NT2/D1 (cell line): ENCODE measurements around the gene PLEKHJ1.
"Not testable (repeated sequence)": the region's sequence is repeated elsewhere in the genome, so short reads cannot be mapped to it uniquely, and the experiment has no call there.

ENCODE experiments used
- DNase-seq: peaks from one replicate; pipeline ENCODE4 v3.0.0-alpha.2; 2011; ENCODE audit warnings: low read depth, low spot score
- H3K27me3 ChIP-seq: 2 replicates; pipeline ENCODE4 v1.6.0; 2011; ENCODE audit warnings: mild to moderate bottlenecking; ENCODE audit not compliant: insufficient read length, insufficient read depth
- H3K36me3 ChIP-seq: 2 replicates; pipeline ENCODE4 v1.6.1; 2011; ENCODE audit warnings: mild to moderate bottlenecking, low read length, mixed read lengths; ENCODE audit not compliant: insufficient read depth, insufficient read length
- H3K4me1 ChIP-seq: 2 replicates; pipeline ENCODE4 v1.5.1; 2011; ENCODE audit not compliant: insufficient read depth, insufficient read length
- H3K4me3 ChIP-seq: 2 replicates; pipeline ENCODE4 v1.5.1; 2011; ENCODE audit warnings: low read depth; ENCODE audit not compliant: insufficient read length
- H3K9ac ChIP-seq: 2 replicates; pipeline ENCODE4 v1.6.0; 2011; ENCODE audit warnings: low read depth; ENCODE audit not compliant: insufficient read length
- H3K9me3 ChIP-seq: 2 replicates; pipeline ENCODE4 v1.5.1; 2011; ENCODE audit warnings: mild to moderate bottlenecking, low read length; ENCODE audit not compliant: insufficient read depth
- SUZ12 ChIP-seq: IDR thresholded peaks from 2 replicates; pipeline ENCODE4 v1.6.1; 2011; ENCODE audit not compliant: insufficient read length, insufficient read depth; ENCODE audit errors: extremely low read depth
- YY1 ChIP-seq: IDR thresholded peaks from 2 replicates; pipeline ENCODE4 v1.6.1; 2011; ENCODE audit not compliant: insufficient read length, insufficient read depth
- ZNF274 ChIP-seq: IDR thresholded peaks from 2 replicates; pipeline ENCODE4 v1.6.1; 2011; ENCODE audit warnings: mild to moderate bottlenecking, low read depth, low read length

PLEKHJ1 gene

GRCh38 chr19:2201473-2202148 lies 34.5 kb downstream of the PLEKHJ1 start:
- Histone ChIP-seq H3K4me1 (peaks cover 19% of the 10 kb centered on the region), H3K9me3 (peaks cover 8% of the 10 kb centered on the region; the same call in 1 of the 2 replicates), H3K4me3 (no peak overlapping the region), H3K36me3 (peaks cover 72% of the 10 kb centered on the region), H3K9ac (no peak overlapping the region), H3K27me3 (no peaks in the 10 kb centered on the region)
- TF ChIP-seq SUZ12, result no peak
- TF ChIP-seq YY1, result no peak
- no peak for TF ChIP-seq ZNF274
- no peak for DNase-seq

GRCh38 chr19:2200624-2201294 lies 35.4 kb downstream of the PLEKHJ1 start:
- H3K27me3 ChIP-seq, DNase-seq, H3K9me3 ChIP-seq, H3K9ac ChIP-seq, H3K4me3 ChIP-seq: not testable (repeated sequence)
- Histone ChIP-seq H3K36me3 (peaks cover 77% of the 10 kb centered on the region), H3K4me1 (peaks cover 22% of the 10 kb centered on the region)

DNA sequence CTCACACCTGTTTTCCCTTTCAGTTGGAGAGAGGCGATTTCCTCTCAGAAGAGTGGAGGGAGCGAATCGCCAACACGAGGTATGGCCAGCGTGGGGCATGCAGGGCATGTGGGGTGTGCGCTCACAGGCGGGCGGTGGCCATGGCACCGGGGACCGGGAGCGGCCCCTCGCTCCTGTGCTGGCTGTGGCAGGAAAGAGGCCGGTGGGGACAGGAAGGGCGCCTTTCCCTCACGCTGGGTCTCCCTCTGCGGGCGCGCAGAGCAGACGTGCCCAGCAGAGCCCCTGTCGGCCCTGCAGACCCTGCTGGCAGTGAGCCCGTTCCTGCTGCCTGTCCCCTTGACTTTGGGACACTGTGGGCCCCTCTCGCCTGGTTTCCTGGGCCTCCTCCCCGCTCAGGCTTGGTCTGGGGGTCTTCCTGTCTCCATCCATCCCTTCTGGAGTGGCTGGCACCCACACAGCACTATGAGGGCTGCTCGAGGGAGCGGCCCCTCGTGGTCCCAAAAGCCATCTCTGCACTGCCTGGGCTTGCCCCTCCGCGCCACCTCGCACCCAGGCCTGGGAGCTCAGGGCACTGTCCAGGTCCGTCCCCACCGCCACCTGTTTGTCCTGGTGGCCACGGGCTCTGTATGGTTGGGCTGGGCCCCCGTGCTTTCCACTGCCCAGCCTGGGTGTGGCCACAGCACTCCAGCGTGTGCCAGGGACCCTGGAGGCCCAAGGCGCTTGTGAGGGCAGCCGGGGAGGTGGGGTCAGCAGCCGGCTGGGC lies 36.1 kb downstream of the PLEKHJ1 start:
- Histone ChIP-seq H3K4me3 (no peak overlapping the region), H3K36me3 (peaks cover 84% of the 10 kb centered on the region), H3K4me1 (peaks cover 25% of the 10 kb centered on the region), H3K27me3 (no peaks in the 10 kb centered on the region), H3K9ac (no peak overlapping the region), H3K9me3 (peaks cover 8% of the 10 kb centered on the region; the same call in 1 of the 2 replicates)
- no peak for TF ChIP-seq YY1
- no peak for TF ChIP-seq ZNF274
- TF ChIP-seq SUZ12, result no peak
- no peak for DNase-seq

DNA sequence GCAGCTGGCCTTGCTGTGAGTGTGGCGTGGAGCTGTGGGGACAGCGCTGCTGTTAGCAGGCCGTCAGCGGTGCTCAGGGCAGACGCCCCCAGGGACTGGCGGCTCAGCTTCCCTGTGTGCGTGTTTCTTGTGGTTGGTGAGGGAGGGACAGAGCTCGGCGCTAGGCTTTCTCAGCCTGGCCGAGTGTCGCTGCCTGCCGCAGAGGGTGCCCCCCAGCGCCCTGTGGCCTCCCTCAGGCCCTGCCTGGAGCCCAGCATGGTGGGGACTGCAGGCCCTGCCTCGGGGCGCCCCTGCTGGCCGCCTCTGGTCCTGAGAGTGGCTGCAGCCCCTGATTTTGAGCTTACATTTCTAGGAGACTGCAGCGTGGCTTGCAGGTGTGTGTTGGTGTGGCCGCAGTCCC lies 36.9 kb downstream of the PLEKHJ1 start:
- Histone ChIP-seq H3K4me1 (peaks cover 25% of the 10 kb centered on the region), H3K4me3 (no peak overlapping the region), H3K9ac (peak overlapping the region; percentile 47), H3K9me3 (peaks cover 8% of the 10 kb centered on the region; the same call in 1 of the 2 replicates), H3K27me3 (no peaks in the 10 kb centered on the region), H3K36me3 (peaks cover 84% of the 10 kb centered on the region)
- DNase-seq, result no peak
- TF ChIP-seq ZNF274, result no peak
- TF ChIP-seq YY1, result no peak
- no peak for TF ChIP-seq SUZ12

DNA sequence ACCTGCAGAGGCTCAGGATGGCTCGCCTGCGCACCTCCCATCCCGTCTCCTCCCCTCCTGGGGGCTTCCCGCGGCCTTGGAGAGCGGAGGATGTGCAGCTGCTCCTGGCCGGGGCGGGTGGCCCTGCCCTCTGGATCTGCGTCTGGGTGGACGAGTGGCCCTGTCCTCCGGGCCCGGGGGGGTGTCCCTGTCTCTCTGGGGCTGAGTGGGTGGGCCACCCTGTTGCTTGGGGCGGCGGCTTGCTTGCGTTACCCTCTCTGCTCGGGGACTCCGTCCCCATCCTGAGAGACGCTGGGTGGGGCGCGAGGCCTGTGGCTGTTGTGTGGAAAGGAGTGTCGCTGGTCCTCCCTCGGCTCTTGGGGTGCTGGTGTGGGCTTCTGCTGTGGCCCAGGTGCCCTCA lies 37.8 kb downstream of the PLEKHJ1 start:
- no peak for DNase-seq
- Histone ChIP-seq H3K36me3 (peaks cover 82% of the 10 kb centered on the region), H3K27me3 (no peaks in the 10 kb centered on the region), H3K4me1 (peaks cover 25% of the 10 kb centered on the region), H3K9ac (no peak overlapping the region), H3K9me3 (peaks cover 8% of the 10 kb centered on the region; the same call in 1 of the 2 replicates), H3K4me3 (no peak overlapping the region)
- TF ChIP-seq ZNF274 (no peak), YY1 (no peak), SUZ12 (no peak)

DNA sequence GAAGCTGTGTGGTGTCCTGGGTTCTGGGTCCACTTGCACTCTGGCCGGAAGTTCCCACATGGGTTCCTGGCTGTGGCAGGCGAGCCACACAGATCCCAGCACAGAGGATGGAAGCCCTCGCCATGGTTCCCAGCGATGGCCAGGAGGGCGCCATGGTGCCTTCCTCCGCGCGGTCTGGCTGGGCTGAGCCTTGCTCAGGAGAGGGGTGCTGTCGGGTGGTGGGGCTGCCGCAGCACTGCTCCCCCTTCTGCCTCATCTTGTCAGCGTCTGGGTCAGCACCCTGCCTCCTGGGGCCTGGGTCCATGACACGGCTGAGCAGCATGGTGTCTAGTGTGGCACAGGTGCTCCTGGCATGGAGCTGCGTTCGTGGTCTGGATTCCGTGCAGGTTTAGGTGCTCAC lies 38.9 kb downstream of the PLEKHJ1 start:
- Histone ChIP-seq H3K4me3 (no peak overlapping the region), H3K4me1 (peaks cover 25% of the 10 kb centered on the region), H3K27me3 (no peaks in the 10 kb centered on the region), H3K36me3 (peaks cover 84% of the 10 kb centered on the region), H3K9ac (no peak overlapping the region), H3K9me3 (peaks cover 8% of the 10 kb centered on the region; the same call in 1 of the 2 replicates)
- no peak for TF ChIP-seq SUZ12
- DNase-seq, result no peak

DNA sequence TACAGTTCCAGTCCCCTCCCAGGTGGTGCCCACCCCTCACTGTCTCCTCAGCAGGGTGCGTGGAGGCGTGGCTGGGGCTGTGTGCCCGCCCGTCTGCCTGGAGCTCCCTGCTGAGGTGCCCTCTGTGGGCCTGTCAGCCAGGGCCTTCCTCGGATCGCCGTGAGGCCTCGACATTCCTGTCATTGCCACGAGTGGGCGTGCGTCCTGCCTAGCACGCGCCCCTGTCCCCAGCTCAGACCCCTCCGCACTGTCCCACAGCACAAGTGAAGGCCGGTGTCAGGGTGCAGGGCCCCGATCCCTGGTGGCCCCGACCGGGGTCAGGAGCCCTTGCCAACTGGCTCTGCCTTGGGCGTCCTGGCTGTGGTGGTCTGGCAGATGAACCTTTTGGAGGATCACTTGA lies 40.2 kb downstream of the PLEKHJ1 start:
- DNase-seq, result no peak
- no peak overlapping the region for H3K9ac ChIP-seq
- TF ChIP-seq SUZ12 (no peak), ZNF274 (no peak)
- peaks cover 8% of the 10 kb centered on the region; the same call in 1 of the 2 replicates for H3K9me3 ChIP-seq
- H3K36me3 ChIP-seq, result peaks cover 85% of the 10 kb centered on the region
- no peak overlapping the region for H3K4me3 ChIP-seq
- H3K4me1 ChIP-seq, result peaks cover 21% of the 10 kb centered on the region
- no peaks in the 10 kb centered on the region for H3K27me3 ChIP-seq
